HPDE6-E6E7 (cell line): ENCODE results near the gene TADA2B.
A peak's percentile ranks its signal among the peaks of the same experiment; 100 is the strongest.

Experiments used
- DNase-seq: peaks from one replicate; pipeline ENCODE4 v3.0.0; 2011; ENCODE audit warnings: missing footprints; ENCODE audit errors: extremely low spot score

The TADA2B gene

GRCh38 chr4:7041801-7042502 is 1.2 kb upstream of the TADA2B start:
- no peak for DNase-seq

DNA sequence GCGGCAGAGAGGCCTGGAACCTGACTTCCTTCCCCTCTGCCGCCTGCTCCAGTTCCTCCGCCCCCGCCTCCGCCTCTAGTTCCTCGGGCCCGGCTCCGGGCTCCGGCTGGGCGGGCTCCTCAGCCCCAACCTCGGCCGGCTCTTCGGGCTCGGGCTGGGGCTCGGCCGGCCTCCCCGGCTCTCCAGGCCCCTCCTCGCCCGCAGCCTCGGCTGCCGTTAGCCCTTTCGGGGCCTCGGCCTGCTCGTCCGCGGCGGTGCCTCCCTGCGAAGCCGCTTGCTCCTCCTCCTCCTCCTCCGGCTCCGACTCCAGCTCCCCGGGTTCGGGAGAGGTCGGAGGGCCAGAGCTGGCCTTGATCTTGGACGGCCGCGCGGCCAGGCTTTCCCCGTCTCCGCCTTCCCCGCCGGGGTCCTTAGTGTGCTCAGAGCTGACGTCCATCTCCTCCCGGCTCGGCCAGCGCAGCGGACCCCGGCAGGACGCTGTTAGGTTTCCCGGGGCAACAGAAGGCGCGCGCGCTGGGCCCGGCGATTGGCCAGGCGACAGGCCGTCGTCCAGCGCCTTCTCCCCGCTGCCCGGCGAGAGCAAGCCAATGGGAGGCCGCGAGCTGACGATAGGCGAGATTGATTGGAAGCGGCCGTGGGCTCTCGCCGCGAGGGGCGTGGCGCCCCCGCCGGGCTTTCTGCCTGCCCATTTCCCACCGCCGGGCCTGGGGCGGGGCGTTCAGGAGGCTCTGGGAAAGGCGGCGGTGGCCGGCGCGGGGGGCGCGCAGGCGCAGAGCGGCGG is 479 bp upstream of the TADA2B start:
- peak; percentile 99 for DNase-seq

DNA sequence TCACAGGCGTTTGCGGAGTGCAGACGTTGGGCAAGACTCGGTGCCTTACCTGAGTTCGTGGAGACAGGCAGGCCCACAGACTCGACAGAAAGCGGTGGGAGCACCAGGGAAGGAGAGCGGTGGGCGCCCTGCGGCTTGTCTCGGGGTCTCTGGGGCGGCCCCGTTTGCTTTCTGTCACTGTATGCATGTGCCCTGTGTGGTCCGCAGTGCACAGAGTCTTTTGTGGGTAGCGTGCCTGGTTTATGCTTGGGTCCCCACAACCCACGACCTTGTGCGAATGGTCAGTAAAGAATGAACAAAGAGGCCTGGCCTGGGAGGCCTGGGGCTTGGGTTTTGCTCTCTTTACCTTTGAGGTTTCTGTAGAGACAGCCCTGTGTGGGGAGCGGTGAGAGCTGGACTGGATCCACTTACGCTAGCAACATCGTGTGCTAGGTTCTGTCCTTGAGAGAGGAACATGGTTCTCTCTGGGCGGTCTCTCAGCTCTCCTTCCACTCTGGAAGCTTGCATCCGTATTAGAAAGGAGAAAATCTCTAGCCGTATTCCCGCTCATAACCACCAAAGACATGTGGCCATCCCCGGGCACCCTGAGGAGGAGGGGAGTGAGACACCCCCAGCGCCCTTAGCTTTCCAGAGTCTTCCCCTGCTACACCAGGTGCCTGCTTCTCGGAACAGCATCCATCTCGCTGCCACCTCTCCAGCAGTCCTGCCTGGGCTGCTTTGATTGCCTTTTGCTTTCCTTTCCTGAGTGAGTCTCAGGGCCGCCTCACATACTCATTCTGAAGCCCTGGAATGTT is 1.2 kb downstream of the TADA2B start:
- DNase-seq, result no peak

GRCh38 chr4:7045553-7045952 is 2.4 kb downstream of the TADA2B start:
- DNase-seq, result no peak

DNA sequence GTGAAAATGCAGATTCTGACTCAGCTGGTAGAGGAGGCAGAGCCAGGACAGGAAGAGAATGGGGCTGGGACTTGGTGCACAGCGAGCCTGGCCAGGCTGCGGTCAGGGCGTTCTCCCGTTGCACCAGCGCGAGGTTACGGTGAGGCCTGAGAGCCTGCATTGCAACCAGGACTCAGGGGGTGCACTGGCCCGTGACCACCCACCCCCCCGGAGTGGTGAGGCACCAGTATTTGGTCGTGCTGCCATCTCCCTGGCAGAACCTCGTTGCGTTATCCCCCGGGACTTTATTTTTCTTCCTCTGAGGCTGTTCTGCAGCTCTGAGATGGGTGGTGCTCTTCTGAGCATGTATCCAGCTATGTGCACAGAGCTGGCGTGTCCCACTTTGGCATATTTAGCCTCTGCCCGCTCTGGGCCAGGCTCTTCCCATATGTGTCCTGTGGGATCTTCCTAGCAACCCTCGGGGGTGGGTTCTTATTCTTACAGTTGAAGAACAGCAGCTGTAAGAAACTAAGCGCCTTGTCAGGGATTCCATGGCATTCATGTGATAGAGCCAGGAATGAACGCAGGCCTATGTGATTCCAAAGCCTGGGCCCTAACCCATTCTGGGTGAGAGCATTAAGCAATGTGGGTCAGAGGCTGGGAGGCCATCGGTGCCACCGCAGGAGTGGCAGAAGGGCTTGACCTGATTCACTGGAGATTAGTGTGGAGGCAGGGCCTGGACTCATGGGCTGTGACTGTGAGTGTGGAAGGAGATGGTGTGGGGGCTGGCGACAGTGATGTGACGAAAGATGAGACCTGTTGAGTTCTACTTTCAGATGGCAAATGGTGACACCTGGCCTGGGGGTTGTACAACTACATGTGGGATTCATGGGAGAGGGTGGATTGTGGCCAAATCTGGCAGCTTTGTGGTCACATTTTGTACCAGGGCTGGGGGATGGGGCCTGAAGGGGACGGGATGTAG is 3.1 kb downstream of the TADA2B start:
- no peak for DNase-seq

GRCh38 chr4:7046971-7047370 is 3.8 kb downstream of the TADA2B start:
- DNase-seq, result no peak

GRCh38 chr4:7048642-7049041 is 5.5 kb downstream of the TADA2B start:
- DNase-seq, result no peak

DNA sequence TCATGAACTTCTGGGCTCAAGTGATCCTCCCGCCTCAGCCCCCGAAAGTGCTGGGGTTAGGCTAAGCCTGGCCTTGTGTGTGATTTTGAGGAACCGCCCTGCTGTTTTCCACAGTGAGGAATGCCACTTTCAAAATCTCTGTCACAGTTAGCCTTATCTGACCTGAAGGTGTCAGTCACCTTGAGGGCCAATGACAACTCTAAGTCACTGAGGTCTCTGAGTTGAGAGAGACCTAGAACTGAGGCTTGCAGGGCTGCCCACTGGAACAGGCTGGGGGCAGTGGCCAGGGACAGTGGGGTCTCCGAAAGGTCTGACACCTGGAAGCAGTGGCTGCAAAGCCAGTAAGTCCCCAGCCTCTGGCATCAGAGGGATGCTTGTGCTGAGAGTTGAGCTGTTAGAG is 6.1 kb downstream of the TADA2B start:
- no peak for DNase-seq

GRCh38 chr4:7049739-7050138 is 6.6 kb downstream of the TADA2B start:
- DNase-seq, result no peak

- DNase-seq, result no peak
Measured at GRCh38 chr4:7050481-7051143, 7.4 kb downstream of the TADA2B start.

DNA sequence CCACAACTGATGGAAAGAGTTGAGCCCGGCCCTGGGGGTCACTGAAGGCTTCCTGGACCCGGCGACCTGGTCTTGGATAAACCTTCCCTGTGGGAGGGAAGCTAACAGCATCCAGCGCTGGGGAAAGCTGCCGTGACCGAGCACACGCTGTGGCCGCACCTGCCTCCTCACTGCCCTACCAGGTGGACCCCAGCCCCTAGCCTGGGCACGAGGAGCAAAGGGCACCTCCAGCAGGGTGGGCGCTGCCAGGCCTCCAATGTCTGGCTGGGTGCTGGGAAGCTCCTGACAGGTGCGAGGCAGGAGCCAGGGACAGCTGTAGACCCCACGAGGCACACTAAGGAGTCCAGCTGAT is 7.9 kb downstream of the TADA2B start:
- DNase-seq, result no peak

DNA sequence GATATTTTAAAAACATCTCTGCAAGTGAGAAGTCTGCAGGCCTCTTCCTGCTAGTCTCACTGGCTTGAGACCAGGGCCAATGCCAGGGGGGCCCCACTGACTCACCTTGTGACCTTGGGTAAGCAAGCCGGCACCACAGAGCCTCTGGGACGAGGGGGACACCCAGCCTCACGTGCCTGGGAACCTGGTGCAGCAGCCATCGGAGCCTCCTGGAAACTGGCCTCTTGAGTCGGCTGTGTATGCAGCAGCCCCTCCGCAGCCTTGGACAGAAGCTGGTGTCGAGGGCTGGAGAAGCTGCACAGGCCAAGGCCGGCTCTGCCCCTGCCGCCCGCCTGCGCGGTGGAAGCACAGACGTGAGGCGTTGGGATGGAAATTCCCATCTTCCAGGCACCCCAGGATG is 8.7 kb downstream of the TADA2B start:
- DNase-seq, result no peak

GRCh38 chr4:7052313-7052712 is 9.1 kb downstream of the TADA2B start:
- DNase-seq, result no peak

DNA sequence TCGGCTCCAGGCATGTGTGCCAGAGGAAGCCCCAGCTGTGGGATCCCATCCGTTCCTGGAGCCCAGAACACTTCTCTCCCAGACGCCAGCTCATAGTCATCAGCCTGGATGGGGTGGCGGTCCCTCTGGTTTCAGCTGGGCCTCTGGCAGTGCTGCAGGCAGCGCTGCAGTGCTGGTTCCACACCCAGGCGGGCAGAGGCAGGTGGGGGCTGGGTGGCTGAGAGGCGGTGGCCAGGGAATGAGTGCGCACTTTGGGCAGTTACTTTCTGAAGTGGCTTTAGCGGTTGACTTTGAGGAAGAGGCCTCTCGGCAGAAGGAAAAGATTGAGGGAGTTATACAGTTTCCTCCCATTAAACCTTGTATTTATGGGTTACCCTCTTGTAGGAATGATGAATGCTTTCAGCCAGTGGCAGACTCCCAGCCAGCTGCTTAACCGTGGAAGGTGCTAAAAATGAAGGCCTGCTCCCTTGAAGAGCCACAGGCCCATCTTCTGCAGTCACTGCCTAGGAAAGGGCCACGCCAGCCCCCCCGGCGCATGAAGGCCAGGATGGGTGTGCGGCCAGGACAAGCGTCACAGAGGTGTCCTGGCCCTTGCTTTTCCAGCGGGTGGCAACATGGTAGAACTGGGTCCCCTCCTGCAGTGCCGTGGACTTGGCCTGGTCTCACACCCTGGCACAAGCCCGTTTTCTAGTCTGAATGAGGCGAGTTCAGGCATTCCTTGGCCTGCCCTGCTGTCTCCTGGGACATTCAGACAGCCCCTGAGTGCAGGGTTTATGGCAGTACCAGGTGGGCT is 9.9 kb downstream of the TADA2B start:
- DNase-seq, result no peak

DNA sequence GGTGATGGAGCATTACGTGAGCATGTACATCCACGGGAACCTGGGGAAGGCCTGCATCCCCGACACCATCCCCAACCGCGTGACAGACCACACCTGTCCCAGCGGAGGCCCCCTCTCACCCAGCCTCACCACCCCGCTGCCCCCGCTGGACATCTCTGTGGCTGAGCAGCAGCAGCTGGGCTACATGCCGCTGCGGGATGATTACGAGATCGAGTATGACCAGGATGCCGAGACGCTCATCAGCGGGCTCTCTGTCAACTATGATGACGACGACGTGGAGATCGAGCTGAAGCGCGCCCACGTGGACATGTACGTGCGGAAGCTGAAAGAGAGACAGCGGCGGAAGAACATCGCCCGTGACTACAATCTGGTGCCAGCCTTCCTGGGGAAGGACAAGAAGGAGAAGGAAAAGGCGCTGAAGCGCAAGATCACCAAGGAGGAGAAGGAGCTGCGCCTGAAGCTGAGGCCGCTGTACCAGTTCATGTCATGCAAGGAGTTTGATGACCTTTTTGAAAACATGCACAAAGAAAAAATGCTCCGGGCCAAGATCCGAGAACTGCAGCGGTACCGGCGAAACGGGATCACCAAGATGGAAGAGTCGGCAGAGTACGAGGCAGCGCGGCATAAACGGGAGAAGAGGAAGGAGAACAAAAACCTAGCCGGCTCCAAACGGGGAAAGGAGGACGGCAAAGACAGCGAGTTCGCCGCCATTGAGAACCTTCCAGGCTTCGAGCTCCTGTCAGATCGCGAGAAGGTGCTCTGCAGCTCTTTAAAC is 11.1 kb downstream of the TADA2B start:
- no peak for DNase-seq

- DNase-seq, result no peak
Measured at GRCh38 chr4:7055111-7055989, 12.2 kb downstream of the TADA2B start.

GRCh38 chr4:7055990-7056325 is 12.8 kb downstream of the TADA2B start:
- DNase-seq, result no peak

GRCh38 chr4:7058792-7059191 is 15.6 kb downstream of the TADA2B start:
- DNase-seq, result no peak

GRCh38 chr4:7059662-7060061 is 16.5 kb downstream of the TADA2B start:
- DNase-seq, result no peak
